HG03045 (cell line): Measurements from ENCODE around the gene PRKCZ.
"Not testable (repeated sequence)": the region's sequence is repeated elsewhere in the genome, so short reads cannot be mapped to it uniquely, and the experiment has no call there.

Experiments
- ATAC-seq: cut with Tn5 transposase; IDR thresholded peaks from one replicate; pipeline ENCODE4 v1.9.1; 2021; ENCODE audit warnings: mild to moderate bottlenecking, moderate library complexity; ENCODE audit not compliant: unreplicated experiment

Gene PRKCZ

GRCh38 chr1:2082064-2082463 lies 31.9 kb downstream of the PRKCZ start:
- no peak for ATAC-seq

DNA sequence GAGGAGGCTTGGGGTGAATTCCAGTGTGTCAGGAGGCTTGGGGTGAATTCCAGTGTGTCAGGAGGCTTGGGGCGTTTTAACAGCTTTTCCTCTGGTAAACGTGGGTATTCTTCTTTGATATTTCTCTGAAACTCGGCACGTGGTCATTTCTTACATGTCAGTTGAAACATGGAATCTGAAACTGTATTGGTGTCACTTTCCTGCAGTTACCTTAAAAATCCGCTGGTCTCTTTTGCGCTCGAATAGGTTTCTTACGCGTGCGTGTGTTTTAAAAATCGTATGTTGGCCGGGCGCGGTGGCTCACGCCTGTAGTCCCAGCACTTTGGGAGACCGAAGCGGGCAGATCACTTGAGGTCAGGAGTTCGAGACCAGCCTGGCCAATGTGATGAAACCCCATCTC lies 33.5 kb downstream of the PRKCZ start:
- ATAC-seq: no peak

DNA sequence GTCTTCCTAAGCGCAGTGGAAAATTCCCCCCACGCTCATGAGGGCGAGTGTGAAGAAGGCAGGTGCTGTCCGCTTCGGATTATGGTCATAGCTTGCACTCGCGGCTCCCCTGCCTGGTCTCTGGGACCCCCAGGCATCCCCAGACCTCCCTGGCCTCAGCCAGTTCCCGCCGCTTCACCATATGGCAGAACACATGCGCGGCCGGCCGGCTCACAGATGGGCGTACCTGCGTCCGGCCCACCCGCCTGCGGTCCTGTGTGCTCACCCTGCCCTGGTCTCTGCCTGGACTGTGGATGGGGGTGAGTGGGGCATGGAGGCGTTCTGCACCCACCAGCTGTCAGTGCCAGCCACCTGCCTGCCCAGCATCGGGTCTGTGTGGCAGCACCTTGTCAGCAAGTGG lies 34.1 kb downstream of the PRKCZ start:
- no peak for ATAC-seq

GRCh38 chr1:2085080-2085479 lies 34.9 kb downstream of the PRKCZ start:
- no peak for ATAC-seq

- no peak for ATAC-seq
Measured at GRCh38 chr1:2086446-2087078, 36.4 kb downstream of the PRKCZ start.

- ATAC-seq: no peak
Measured at GRCh38 chr1:2087766-2088165, 37.6 kb downstream of the PRKCZ start.

GRCh38 chr1:2088458-2088857 lies 38.2 kb downstream of the PRKCZ start:
- no peak for ATAC-seq

DNA sequence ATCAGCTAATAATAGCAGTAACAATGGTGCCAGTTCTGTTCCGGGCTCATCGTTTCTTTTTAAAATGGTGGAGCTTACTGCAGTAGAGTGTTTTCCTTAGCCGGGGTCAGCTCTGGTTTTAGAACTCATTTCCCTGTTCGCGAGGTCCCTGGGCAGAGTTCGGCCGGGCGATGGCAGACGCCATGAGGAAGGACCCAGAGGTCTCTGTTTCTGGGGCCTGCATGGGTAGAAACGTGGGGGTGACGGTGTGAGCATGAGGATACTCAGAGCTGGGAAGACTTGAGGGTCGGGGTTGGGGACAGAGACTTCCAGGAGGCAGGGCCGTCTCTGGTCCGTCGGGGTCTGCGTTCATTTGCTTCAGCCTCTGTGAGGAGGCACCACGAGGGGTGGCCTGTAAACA lies 38.8 kb downstream of the PRKCZ start:
- ATAC-seq: no peak

DNA sequence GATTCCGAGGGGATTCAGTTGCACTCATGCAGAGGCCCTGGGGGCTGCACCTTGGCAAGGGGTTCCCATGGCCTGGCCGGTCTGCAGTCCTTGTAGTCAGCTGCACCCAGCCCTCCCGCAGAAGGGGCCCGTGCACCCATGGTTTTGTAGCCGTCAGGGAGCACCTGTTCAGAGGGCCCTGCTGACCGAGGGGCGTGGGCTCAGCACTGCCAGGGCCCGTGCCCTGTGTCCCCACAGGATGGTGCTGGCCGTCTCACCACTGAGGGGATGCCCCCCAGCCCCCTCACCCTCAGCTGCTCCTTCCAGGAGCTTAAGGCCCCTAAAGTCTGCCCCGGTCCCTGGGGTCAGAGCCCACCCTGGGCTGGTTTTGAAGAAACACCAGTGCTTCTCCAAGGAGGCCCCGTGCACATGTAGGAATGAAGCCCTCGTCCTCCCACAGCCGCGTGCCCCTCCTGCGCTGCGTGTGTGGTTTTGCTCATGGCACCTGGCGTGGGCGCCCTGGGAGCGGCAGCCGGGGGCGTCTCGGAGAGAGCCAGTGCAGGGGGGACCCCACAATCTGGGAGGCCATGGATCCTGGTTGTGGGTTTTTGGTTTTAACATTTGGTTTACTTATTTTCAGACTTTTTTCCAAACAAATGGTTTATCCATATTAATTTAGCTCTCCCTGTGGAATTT lies 40.1 kb downstream of the PRKCZ start:
- ATAC-seq: no peak

- no peak for ATAC-seq
Measured at GRCh38 chr1:2091611-2092604, 41.7 kb downstream of the PRKCZ start.

GRCh38 chr1:2093055-2093454 lies 42.8 kb downstream of the PRKCZ start:
- ATAC-seq: no peak

- ATAC-seq: no peak
Measured at GRCh38 chr1:2093636-2094035, 43.4 kb downstream of the PRKCZ start.

DNA sequence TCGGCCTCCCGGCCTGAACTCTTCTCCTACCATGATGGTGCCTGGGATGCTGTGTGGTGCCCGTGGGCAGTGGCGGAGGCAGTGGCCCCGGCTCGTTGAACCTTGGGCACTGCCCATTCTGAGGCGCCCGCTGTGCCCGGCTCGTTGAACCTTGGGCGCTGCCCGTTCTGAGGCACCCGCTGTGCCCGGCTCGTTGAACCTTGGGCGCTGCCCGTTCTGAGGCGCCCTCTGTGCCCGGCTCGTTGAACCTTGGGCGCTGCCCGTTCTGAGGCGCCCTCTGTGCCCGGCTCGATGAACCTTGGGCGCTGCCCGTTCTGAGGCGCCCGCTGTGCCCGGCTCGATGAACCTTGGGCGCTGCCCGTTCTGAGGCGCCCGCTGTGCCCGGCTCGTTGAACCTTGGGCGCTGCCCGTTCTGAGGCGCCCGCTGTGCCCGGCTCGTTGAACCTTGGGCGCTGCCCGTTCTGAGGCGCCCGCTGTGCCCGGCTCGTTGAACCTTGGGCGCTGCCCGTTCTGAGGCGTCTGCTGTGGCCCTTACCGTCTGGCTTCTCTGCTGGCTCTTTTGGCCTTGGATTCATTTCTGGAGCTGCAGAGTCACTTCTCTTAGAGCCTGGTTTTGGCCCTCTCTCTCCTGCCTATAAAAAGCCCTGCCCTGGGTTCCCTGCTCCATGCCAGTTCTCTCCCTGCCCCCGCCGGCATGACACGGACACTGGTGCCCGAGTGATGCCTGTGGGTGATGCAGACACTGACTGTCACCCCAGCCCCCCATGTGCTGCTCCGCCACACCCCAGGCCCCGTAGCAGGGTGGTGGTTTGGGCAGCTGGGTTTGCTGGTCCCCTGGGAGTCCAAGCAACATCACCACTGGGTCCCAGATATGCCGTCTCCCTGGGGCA lies 44.3 kb downstream of the PRKCZ start:
- not testable (repeated sequence) for ATAC-seq

DNA sequence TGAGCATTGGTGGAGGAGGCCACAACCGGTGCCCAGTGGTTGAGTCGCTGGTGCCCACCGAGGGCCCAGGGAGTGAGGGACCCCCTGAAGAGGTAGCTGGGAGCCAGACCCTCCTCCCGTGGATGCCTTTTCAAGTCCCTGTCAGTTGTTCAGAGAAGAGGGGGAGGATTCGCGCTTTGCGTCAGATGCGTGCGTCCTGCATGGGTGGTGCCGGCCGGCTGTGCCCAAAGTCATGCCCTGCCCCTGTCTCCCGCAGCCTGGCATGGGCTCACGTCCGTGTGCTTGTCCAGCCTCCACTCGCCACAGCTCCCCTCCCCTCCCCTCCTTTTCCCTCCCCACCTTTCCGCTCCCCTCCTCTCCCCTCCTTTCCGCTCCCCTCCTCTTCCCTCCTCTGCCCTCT lies 45.2 kb downstream of the PRKCZ start:
- ATAC-seq: no peak

DNA sequence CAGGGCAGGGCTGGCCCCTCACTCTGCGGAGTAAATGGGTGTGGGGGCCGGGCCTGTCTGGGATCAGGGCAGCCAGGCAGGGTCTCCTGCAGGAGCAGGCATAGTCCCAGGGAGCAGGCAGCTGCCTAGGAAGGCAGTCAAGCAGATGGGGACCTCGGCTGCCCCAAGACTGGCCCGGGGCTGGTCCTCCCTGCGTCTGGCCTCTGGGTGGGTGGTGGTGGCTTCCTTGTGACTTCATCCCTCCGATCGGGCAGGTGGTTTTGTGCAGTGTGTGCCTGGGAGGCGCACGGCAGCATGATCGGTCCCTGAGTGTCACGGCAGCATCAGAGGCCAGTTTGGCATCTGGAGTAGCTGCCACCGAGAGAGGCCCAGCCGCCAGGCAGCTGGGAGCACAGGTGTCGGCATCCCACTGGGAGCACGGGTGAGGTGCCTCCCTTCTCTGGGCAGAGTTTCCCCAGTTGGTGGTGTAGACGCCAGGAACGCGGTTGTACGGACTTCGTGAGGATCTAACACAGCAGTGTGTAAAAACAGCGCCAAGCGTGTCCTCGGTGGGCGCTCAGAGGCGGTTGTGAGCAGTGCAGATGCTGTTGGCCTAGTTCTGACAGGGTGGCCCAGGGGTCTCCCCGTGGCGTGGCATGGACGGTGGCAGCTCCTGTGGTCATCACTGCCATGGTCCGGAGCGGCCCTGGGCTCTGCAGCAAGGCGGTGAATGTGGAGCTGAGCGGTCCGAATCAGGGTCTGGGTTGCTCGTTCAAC lies 45.9 kb downstream of the PRKCZ start:
- ATAC-seq: no peak

- ATAC-seq: no peak
Measured at GRCh38 chr1:2097386-2098300, 47.4 kb downstream of the PRKCZ start.

DNA sequence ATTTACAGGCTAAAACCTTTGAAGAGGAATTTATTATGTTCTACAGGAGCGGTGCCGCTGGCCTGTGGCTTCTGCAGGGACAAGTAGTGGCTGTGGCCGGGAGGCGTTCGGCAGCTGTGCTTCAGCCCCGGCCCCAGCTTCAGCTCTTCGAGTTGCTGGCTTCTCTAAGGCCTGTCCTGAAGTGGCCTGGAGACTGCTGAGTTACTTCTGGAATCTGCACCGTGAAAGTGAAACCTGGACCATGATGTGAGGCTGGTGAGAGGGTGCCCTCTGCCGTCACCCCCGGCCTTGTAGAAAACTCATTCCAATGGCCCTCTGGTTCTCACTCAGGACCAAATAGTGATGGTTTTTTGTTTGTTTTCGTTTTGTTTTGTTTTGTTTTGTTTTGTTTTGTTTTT lies 48.1 kb downstream of the PRKCZ start:
- ATAC-seq: no peak

- ATAC-seq: no peak
Measured at GRCh38 chr1:2098839-2099785, 48.9 kb downstream of the PRKCZ start.
